AG20443 (cell line): ENCODE data around the gene ZDBF2.
"Not testable (repeated sequence)": the region's sequence is repeated elsewhere in the genome, so short reads cannot be mapped to it uniquely, and the experiment has no call there.

Experiments used
- DNase-seq: peaks from one replicate; pipeline ENCODE4 v3.0.0; 2012; ENCODE audit warnings: low spot score, mixed read lengths

Gene ZDBF2

GRCh38 chr2:206274434-206275311, at the start of gene ZDBF2:
ZDBF2 (plus strand) TSS chr2:206274663; CDS start chr2:206281850, 7,187 bp downstream.
- DNase-seq = peak; percentile 89

GRCh38 chr2:206225435-206226232, 48.8 kb upstream of the ZDBF2 start:
- DNase-seq = no peak

- not testable (repeated sequence) for DNase-seq
Observed at GRCh38 chr2:206228636-206229035, 45.8 kb upstream of the ZDBF2 start.

GRCh38 chr2:206229642-206230041, 44.8 kb upstream of the ZDBF2 start:
- DNase-seq = no peak

GRCh38 chr2:206230060-206230762, 44.3 kb upstream of the ZDBF2 start:
- peak; percentile 45 for DNase-seq

- DNase-seq = no peak
Observed at GRCh38 chr2:206231669-206232286, 42.7 kb upstream of the ZDBF2 start.

- DNase-seq = no peak
Observed at GRCh38 chr2:206232287-206233035, 42.0 kb upstream of the ZDBF2 start.

GRCh38 chr2:206239157-206239556, 35.3 kb upstream of the ZDBF2 start:
- no peak for DNase-seq

GRCh38 chr2:206240327-206240726, 34.1 kb upstream of the ZDBF2 start:
- peak; percentile 23 for DNase-seq

- DNase-seq = peak; percentile 37
Observed at GRCh38 chr2:206241736-206242135, 32.7 kb upstream of the ZDBF2 start.

- DNase-seq = no peak
Observed at GRCh38 chr2:206245265-206245672, 29.2 kb upstream of the ZDBF2 start.

GRCh38 chr2:206250041-206250897, 24.2 kb upstream of the ZDBF2 start:
- peak; percentile 37 for DNase-seq

- no peak for DNase-seq
Observed at GRCh38 chr2:206253125-206253776, 21.2 kb upstream of the ZDBF2 start.

- no peak for DNase-seq
Observed at GRCh38 chr2:206253777-206254166, 20.7 kb upstream of the ZDBF2 start.

- no peak for DNase-seq
Observed at GRCh38 chr2:206255003-206255402, 19.5 kb upstream of the ZDBF2 start.

- no peak for DNase-seq
Observed at GRCh38 chr2:206256706-206257205, 17.7 kb upstream of the ZDBF2 start.

- no peak for DNase-seq
Observed at GRCh38 chr2:206257350-206257749, 17.1 kb upstream of the ZDBF2 start.

- DNase-seq = no peak
Observed at GRCh38 chr2:206257861-206258260, 16.6 kb upstream of the ZDBF2 start.

GRCh38 chr2:206258615-206259014, 15.8 kb upstream of the ZDBF2 start:
- not testable (repeated sequence) for DNase-seq
